ENCODE measurements around the gene OR5B3. TPM values are rescaled to one million over a fixed set of nuclear protein-coding genes. Genes with fewer than 3 reads are reported as not detected.

OR5B3 gene
- total RNA-seq (not detected in 2 replicates), polyA plus RNA-seq (not detected in 2 replicates), polyA minus RNA-seq (ENCODE audit: low replicate concordance) (not detected in 2 replicates)
- polyA plus RNA-seq (2012), result not detected in 2 replicates

- no peak within 1 kb of the TSS for H3K4me2 ChIP-seq (ENCODE audit: extremely low read depth, insufficient read depth, low read length)
Observed at GRCh38 chr11:58406774-58407173, at the start of gene OR5B3. TSS of gene OR5B3 (minus strand) at chr11:58406874. CDS start at chr11:58403409, 3,465 bp downstream.

GRCh38 chr11:58451585-58451984, 44.9 kb upstream of the OR5B3 start:
- Histone ChIP-seq H3K27me3 (ENCODE audit: control insufficient read depth, insufficient read depth, low read length) (no peaks in the 10 kb centered on the region), H2AFZ (ENCODE audit: low read length) (no peak overlapping the region), H3K79me2 (ENCODE audit: control insufficient read depth, insufficient read depth, low read length) (no peaks in the 10 kb centered on the region), H3K36me3 (ENCODE audit: control insufficient read depth, insufficient read depth, low read length) (no peaks in the 10 kb centered on the region), H3K9me3 (ENCODE audit: control insufficient read depth, insufficient read depth, low read depth, low read length) (no peaks in the 10 kb centered on the region), H3K4me3 (replicated peaks in 1 of 4; ENCODE audit: control extremely low read depth in 1 of 4, insufficient read depth in 1 of 4, low read depth in 3 of 4, low read length in 4 of 4) (no peak overlapping the region), H3K27ac (ENCODE audit: insufficient read depth, low read length) (no peak overlapping the region), H3K9ac (ENCODE audit: insufficient read depth, low read length) (no peak overlapping the region), H4K20me1 (ENCODE audit: control insufficient read depth, extremely low read depth, insufficient read depth, low read length) (no peaks in the 10 kb centered on the region), H3K4me1 (ENCODE audit: control insufficient read depth, extremely low read depth, insufficient read depth, low read length) (no peaks in the 10 kb centered on the region), H3K4me2 (ENCODE audit: extremely low read depth, insufficient read depth, low read length) (no peak overlapping the region)
- DNase-seq (ENCODE audit: low read depth in 2 of 2), result peak in 1 of 2 donors; percentile 3
- TF ChIP-seq CTCF (conservative IDR thresholded peaks at IDR 0.05 in 1 of 2, IDR thresholded peaks at IDR 0.05 in 1 of 2; ENCODE audit: low read depth in 1 of 2, low read length in 2 of 2), result no peak

More at GRCh38 chr11:58406774-58407173, at the start of gene OR5B3:
- Histone ChIP-seq H3K4me1 (ENCODE audit: control insufficient read depth, extremely low read depth, insufficient read depth, low read length) (no peaks in the 10 kb centered on the region), H4K20me1 (ENCODE audit: control insufficient read depth, extremely low read depth, insufficient read depth, low read length) (no peaks in the 10 kb centered on the region), H3K9ac (ENCODE audit: insufficient read depth, low read length) (no peak within 1 kb of the TSS), H3K79me2 (ENCODE audit: control insufficient read depth, insufficient read depth, low read length) (no peaks in the 10 kb centered on the region), H3K4me3 (replicated peaks in 1 of 4; ENCODE audit: control extremely low read depth in 1 of 4, insufficient read depth in 1 of 4, low read depth in 3 of 4, low read length in 4 of 4) (no peak within 1 kb of the TSS), H3K9me3 (ENCODE audit: control insufficient read depth, insufficient read depth, low read depth, low read length) (no peaks in the 10 kb centered on the region), H3K27ac (ENCODE audit: insufficient read depth, low read length) (no peak within 1 kb of the TSS), H3K36me3 (ENCODE audit: control insufficient read depth, insufficient read depth, low read length) (no peaks in the 10 kb centered on the region), H3K27me3 (ENCODE audit: control insufficient read depth, insufficient read depth, low read length) (no peaks in the 10 kb centered on the region), H2AFZ (ENCODE audit: low read length) (no peak within 1 kb of the TSS)
- no peak for TF ChIP-seq CTCF (conservative IDR thresholded peaks at IDR 0.05 in 1 of 2, IDR thresholded peaks at IDR 0.05 in 1 of 2; ENCODE audit: low read depth in 1 of 2, low read length in 2 of 2)
- DNase-seq (ENCODE audit: low read depth in 2 of 2), result no peak

- H2AFZ ChIP-seq (ENCODE audit: low read length), result no peak overlapping the region
- no peak overlapping the region for H3K9ac ChIP-seq (ENCODE audit: insufficient read depth, low read length)
- no peaks in the 10 kb centered on the region for H3K36me3 ChIP-seq (ENCODE audit: control insufficient read depth, insufficient read depth, low read length)
- no peaks in the 10 kb centered on the region for H3K79me2 ChIP-seq (ENCODE audit: control insufficient read depth, insufficient read depth, low read length)
- no peaks in the 10 kb centered on the region for H3K9me3 ChIP-seq (ENCODE audit: control insufficient read depth, insufficient read depth, low read depth, low read length)
- no peaks in the 10 kb centered on the region for H3K4me1 ChIP-seq (ENCODE audit: control insufficient read depth, extremely low read depth, insufficient read depth, low read length)
- no peak for DNase-seq (ENCODE audit: low read depth in 2 of 2)
- no peak overlapping the region for H3K27ac ChIP-seq (ENCODE audit: insufficient read depth, low read length)
- no peaks in the 10 kb centered on the region for H3K27me3 ChIP-seq (ENCODE audit: control insufficient read depth, insufficient read depth, low read length)
- TF ChIP-seq EZH2 (IDR thresholded peaks at IDR 0.05; ENCODE audit: low read length, missing control alignments) (no peak), CTCF (conservative IDR thresholded peaks at IDR 0.05 in 1 of 2, IDR thresholded peaks at IDR 0.05 in 1 of 2; ENCODE audit: low read depth in 1 of 2, low read length in 2 of 2) (no peak)
- H3K4me2 ChIP-seq (ENCODE audit: extremely low read depth, insufficient read depth, low read length), result no peak overlapping the region
- H3K4me3 ChIP-seq (replicated peaks in 1 of 4; ENCODE audit: control extremely low read depth in 1 of 4, insufficient read depth in 1 of 4, low read depth in 3 of 4, low read length in 4 of 4), result no peak overlapping the region
- no peaks in the 10 kb centered on the region for H4K20me1 ChIP-seq (ENCODE audit: control insufficient read depth, extremely low read depth, insufficient read depth, low read length)
Observed at GRCh38 chr11:58446294-58446693, 39.6 kb upstream of the OR5B3 start.

Data from fibroblast of lung (primary cell).